NCI-H446 (cell line): ENCODE measurements around the gene MSL2.
"Not testable (repeated sequence)": the region's sequence is repeated elsewhere in the genome, so short reads cannot be mapped to it uniquely, and the experiment has no call there.

ENCODE experiments used
- DNase-seq, 2 experiments: peaks; one replicate each; lab custom pipeline; 2025; lab: John Stamatoyannopoulos, UW

The MSL2 gene

GRCh38 chr3:136196064-136196400 is at the start of gene MSL2:
TSS of gene MSL2 (minus strand) at chr3:136196335. CDS start at chr3:136195113, 1,222 bp downstream.
- DNase-seq, result no peak

- no peak for DNase-seq
Measured at GRCh38 chr3:136245691-136246090, 49.6 kb upstream of the MSL2 start.

GRCh38 chr3:136239094-136239493 is 43.0 kb upstream of the MSL2 start:
- no peak for DNase-seq

GRCh38 chr3:136237961-136238649 is 42.0 kb upstream of the MSL2 start:
- DNase-seq, result no peak

- DNase-seq, result no peak
Measured at GRCh38 chr3:136237103-136237502, 41.0 kb upstream of the MSL2 start.

GRCh38 chr3:136236109-136236508 is 40.0 kb upstream of the MSL2 start:
- DNase-seq, result no peak

- DNase-seq, result no peak
Measured at GRCh38 chr3:136235545-136235944, 39.4 kb upstream of the MSL2 start.

- no peak for DNase-seq
Measured at GRCh38 chr3:136232413-136232812, 36.3 kb upstream of the MSL2 start.

GRCh38 chr3:136222746-136223145 is 26.6 kb upstream of the MSL2 start:
- not testable (repeated sequence) for DNase-seq

GRCh38 chr3:136211547-136211946 is 15.4 kb upstream of the MSL2 start:
- no peak for DNase-seq

GRCh38 chr3:136209921-136210320 is 13.8 kb upstream of the MSL2 start:
- no peak for DNase-seq

- DNase-seq, result no peak
Measured at GRCh38 chr3:136207489-136208115, 11.5 kb upstream of the MSL2 start.

GRCh38 chr3:136199219-136199618 is 3.1 kb upstream of the MSL2 start:
- not testable (repeated sequence) for DNase-seq

GRCh38 chr3:136198462-136199078 is 2.4 kb upstream of the MSL2 start:
- DNase-seq, result not testable (repeated sequence)

GRCh38 chr3:136197159-136197793 is 1.1 kb upstream of the MSL2 start:
- DNase-seq, result no peak

GRCh38 chr3:136196401-136197158 is 445 bp upstream of the MSL2 start:
- DNase-seq, result peak; percentile 99 to 100

- DNase-seq, result peak; percentile 72 to 82
Measured at GRCh38 chr3:136195258-136196063, 674 bp downstream of the MSL2 start.

GRCh38 chr3:136194409-136195257 is 1.5 kb downstream of the MSL2 start:
- DNase-seq, result no peak

- DNase-seq, result no peak
Measured at GRCh38 chr3:136193278-136194054, 2.7 kb downstream of the MSL2 start.

- peak in 1 of 2 experiments; percentile 15 for DNase-seq
Measured at GRCh38 chr3:136192831-136193230, 3.3 kb downstream of the MSL2 start.
